Measurements from ENCODE around the gene KCNAB3. TPM values are rescaled to one million over a fixed set of nuclear protein-coding genes. Genes with fewer than 3 reads are reported as not detected.

The KCNAB3 gene
- polyA plus RNA-seq, 1 donor (not counting 4 experiments of a cell fraction or from before 2014, with no cell fraction given), result 2.0 TPM

- H3K9ac ChIP-seq (ENCODE audit: control insufficient read depth, extremely low read depth, insufficient read depth, low read length), result no peak overlapping the region
- DNase-seq (ENCODE audit: low read depth, low spot score) (no peak), FAIRE-seq (no peak)
- H4K20me1 ChIP-seq (ENCODE audit: control insufficient read depth, extremely low read depth, insufficient read depth, low read length), result no peaks in the 10 kb centered on the region
- H3K4me3 ChIP-seq (ENCODE audit: control insufficient read depth in 2 of 3, extremely low read depth in 1 of 3, insufficient read depth in 2 of 3, low read depth in 1 of 3, low read length in 3 of 3), result no peak overlapping the region
- H3K4me2 ChIP-seq (ENCODE audit: control insufficient read depth, extremely low read depth, insufficient read depth, low read depth, low read length), result no peak overlapping the region
- H3K9me3 ChIP-seq (ENCODE audit: control insufficient read depth, low read depth, low read length), result no peaks in the 10 kb centered on the region
- no peak overlapping the region for H2AFZ ChIP-seq (ENCODE audit: control insufficient read depth, low read length)
- no peaks in the 10 kb centered on the region for H3K9me1 ChIP-seq (ENCODE audit: control insufficient read depth, extremely low read depth, insufficient read depth, low read length)
- H3K27ac ChIP-seq (ENCODE audit: control insufficient read depth, insufficient read depth, low read length), result no peak overlapping the region
- TF ChIP-seq CTCF (optimal IDR thresholded peaks at IDR 0.05 in 1 of 3, IDR thresholded peaks at IDR 0.05 in 1 of 3, conservative IDR thresholded peaks at IDR 0.05 in 1 of 3; ENCODE audit: extremely low read depth in 1 of 3, insufficient read depth in 2 of 3, low read length in 3 of 3) (no peak), EZH2 (IDR thresholded peaks at IDR 0.05; ENCODE audit: low read length) (no peak)
- peaks cover 35 to 42% of the 10 kb centered on the region in 2 experiments for H3K36me3 ChIP-seq (ENCODE audit: control insufficient read depth in 2 of 2, extremely low read depth in 1 of 2, insufficient read depth in 2 of 2, low read length in 2 of 2)
- H3K4me1 ChIP-seq (ENCODE audit: control insufficient read depth, extremely low read depth, insufficient read depth, low read length), result no peaks in the 10 kb centered on the region
- dilution Hi-C loops (cut with MboI; ENCODE audit: extremely low pct_ligation_motif_present, low sequenced_read_pairs), result no loop called here
- H3K79me2 ChIP-seq (ENCODE audit: control insufficient read depth, insufficient read depth, low read length), result no peaks in the 10 kb centered on the region
- no peaks in the 10 kb centered on the region for H3K27me3 ChIP-seq (ENCODE audit: control insufficient read depth, extremely low read depth, insufficient read depth, low read length)
Measured at GRCh38 chr17:7943291-7943690, 13.6 kb upstream of the KCNAB3 start.

- no peak overlapping the region for H3K4me2 ChIP-seq (ENCODE audit: control insufficient read depth, extremely low read depth, insufficient read depth, low read depth, low read length)
- dilution Hi-C loops (cut with MboI; ENCODE audit: extremely low pct_ligation_motif_present, low sequenced_read_pairs), result no loop called here
- H3K4me3 ChIP-seq (ENCODE audit: control insufficient read depth in 2 of 3, extremely low read depth in 1 of 3, insufficient read depth in 2 of 3, low read depth in 1 of 3, low read length in 3 of 3), result no peak overlapping the region
- DNase-seq (ENCODE audit: low read depth, low spot score) (no peak), FAIRE-seq (no peak)
- no peaks in the 10 kb centered on the region for H3K27me3 ChIP-seq (ENCODE audit: control insufficient read depth, extremely low read depth, insufficient read depth, low read length)
- H3K9ac ChIP-seq (ENCODE audit: control insufficient read depth, extremely low read depth, insufficient read depth, low read length), result no peak overlapping the region
- no peaks in the 10 kb centered on the region for H4K20me1 ChIP-seq (ENCODE audit: control insufficient read depth, extremely low read depth, insufficient read depth, low read length)
- H2AFZ ChIP-seq (ENCODE audit: control insufficient read depth, low read length), result no peak overlapping the region
- peaks cover 32 to 36% of the 10 kb centered on the region in 2 experiments for H3K36me3 ChIP-seq (ENCODE audit: control insufficient read depth in 2 of 2, extremely low read depth in 1 of 2, insufficient read depth in 2 of 2, low read length in 2 of 2)
- H3K9me1 ChIP-seq (ENCODE audit: control insufficient read depth, extremely low read depth, insufficient read depth, low read length), result no peaks in the 10 kb centered on the region
- TF ChIP-seq CTCF (optimal IDR thresholded peaks at IDR 0.05 in 1 of 3, IDR thresholded peaks at IDR 0.05 in 1 of 3, conservative IDR thresholded peaks at IDR 0.05 in 1 of 3; ENCODE audit: extremely low read depth in 1 of 3, insufficient read depth in 2 of 3, low read length in 3 of 3) (no peak), EZH2 (IDR thresholded peaks at IDR 0.05; ENCODE audit: low read length) (no peak)
- no peaks in the 10 kb centered on the region for H3K79me2 ChIP-seq (ENCODE audit: control insufficient read depth, insufficient read depth, low read length)
- H3K4me1 ChIP-seq (ENCODE audit: control insufficient read depth, extremely low read depth, insufficient read depth, low read length), result no peaks in the 10 kb centered on the region
- no peaks in the 10 kb centered on the region for H3K9me3 ChIP-seq (ENCODE audit: control insufficient read depth, low read depth, low read length)
- H3K27ac ChIP-seq (ENCODE audit: control insufficient read depth, insufficient read depth, low read length), result no peak overlapping the region
Measured at GRCh38 chr17:7940743-7941142, 11.1 kb upstream of the KCNAB3 start.
